Neuronal stem cell (in vitro differentiated cells): ENCODE results near the gene ACTRT2.

Experiments
- DNase-seq: peaks from one replicate; pipeline ENCODE4 v3.0.0-alpha.2; 2013; ENCODE audit warnings: low spot score
- H2AFZ ChIP-seq: one replicate; pipeline ENCODE4 v1.6.1; 2013; ENCODE audit warnings: mild to moderate bottlenecking, low read length, inconsistent platforms
- H2AK5ac ChIP-seq: 2 replicates; pipeline ENCODE4 v1.6.1; 2013; ENCODE audit warnings: low read depth, mild to moderate bottlenecking, inconsistent platforms, low read length, moderate library complexity, mixed read lengths
- H2BK120ac ChIP-seq: 2 replicates; pipeline ENCODE4 v1.6.1; 2013; ENCODE audit warnings: low read depth, mild to moderate bottlenecking, inconsistent platforms, low read length, moderate library complexity, mixed read lengths
- H2BK12ac ChIP-seq: one replicate; pipeline ENCODE4 v1.6.1; 2013; ENCODE audit warnings: low read length, inconsistent platforms
- H2BK15ac ChIP-seq: 2 replicates; pipeline ENCODE4 v1.6.1; 2013; ENCODE audit warnings: mild to moderate bottlenecking, low read length, inconsistent platforms, mixed read lengths
- H2BK5ac ChIP-seq: one replicate; pipeline ENCODE4 v1.6.1; 2013; ENCODE audit warnings: inconsistent platforms, mild to moderate bottlenecking, low read length, moderate library complexity
- H3K14ac ChIP-seq: one replicate; pipeline ENCODE4 v1.6.1; 2013; ENCODE audit warnings: low read length, inconsistent platforms
- H3K18ac ChIP-seq: 2 replicates; pipeline ENCODE4 v1.6.1; 2013; ENCODE audit warnings: low read length, inconsistent platforms
- H3K23ac ChIP-seq: 2 replicates; pipeline ENCODE4 v1.6.1; 2013; ENCODE audit warnings: low read depth, mild to moderate bottlenecking, mixed read lengths, low read length, inconsistent platforms; ENCODE audit not compliant: poor library complexity
- H3K27ac ChIP-seq: replicated peaks from 3 replicates; pipeline ENCODE4 v1.5.1; 2013; ENCODE audit warnings: low read length, inconsistent platforms
- H3K27me3 ChIP-seq, 3 experiments: 2 replicates each; pipeline ENCODE4 v1.6.1; 2013; ENCODE audit warnings: low read length in 3 of 3, mild to moderate bottlenecking in 2 of 3, inconsistent platforms in 1 of 3, low read depth in 1 of 3, mixed read lengths in 1 of 3, moderate library complexity in 1 of 3; ENCODE audit not compliant: control insufficient read depth in 3 of 3, insufficient read depth in 3 of 3
- H3K36me3 ChIP-seq, 2 donors: replicated peaks in 1 of 2; 2 replicates each; pipeline ENCODE4 v1.6.1; 2013; ENCODE audit warnings: low read length in 2 of 2; ENCODE audit not compliant: control insufficient read depth in 2 of 2, insufficient read depth in 2 of 2
- H3K4ac ChIP-seq: 2 replicates; pipeline ENCODE4 v1.6.1; 2013; ENCODE audit warnings: inconsistent platforms, mild to moderate bottlenecking, low read length, moderate library complexity
- H3K4me1 ChIP-seq, 2 donors: 1 replicate in 1 of 2; 2 replicates in 1 of 2; pipeline ENCODE4 v1.6.1; 2013; ENCODE audit warnings: low read length in 2 of 2, low read depth in 1 of 2; ENCODE audit not compliant: control insufficient read depth in 2 of 2, insufficient read depth in 1 of 2
- H3K4me2 ChIP-seq: one replicate; pipeline ENCODE4 v1.6.1; 2013; ENCODE audit warnings: mild to moderate bottlenecking, low read length, inconsistent platforms; ENCODE audit not compliant: insufficient read depth, poor library complexity, severe bottlenecking
- H3K4me3 ChIP-seq, 2 donors: 2 replicates each; pipeline ENCODE4 v1.5.1; 2013; ENCODE audit warnings: low read length in 2 of 2, mild to moderate bottlenecking in 2 of 2, inconsistent platforms in 1 of 2, moderate library complexity in 1 of 2
- H3K79me1 ChIP-seq: one replicate; pipeline ENCODE4 v1.6.1; 2013; ENCODE audit warnings: low read depth, mild to moderate bottlenecking, inconsistent platforms, low read length, moderate library complexity
- H3K9ac ChIP-seq: one replicate; pipeline ENCODE4 v1.6.1; 2013; ENCODE audit warnings: mild to moderate bottlenecking, low read depth, low read length, inconsistent platforms; ENCODE audit not compliant: poor library complexity
- H3K9me3 ChIP-seq, 2 donors: replicated peaks in 1 of 2; 2 replicates each; pipeline versions ENCODE3 to v1.6.1; 2013; ENCODE audit warnings: low read length in 2 of 2, mild to moderate bottlenecking in 2 of 2, inconsistent platforms in 1 of 2, low read depth in 1 of 2, mixed read lengths in 1 of 2, moderate library complexity in 1 of 2; ENCODE audit not compliant: control insufficient read depth in 2 of 2, insufficient read depth in 1 of 2
- H4K8ac ChIP-seq: one replicate; pipeline ENCODE4 v1.6.1; 2013; ENCODE audit warnings: low read depth, mild to moderate bottlenecking, inconsistent platforms, low read length, moderate library complexity
- H4K91ac ChIP-seq: one replicate; pipeline ENCODE4 v1.6.1; 2013; ENCODE audit warnings: low read length, low read depth, mild to moderate bottlenecking, inconsistent platforms; ENCODE audit not compliant: poor library complexity
- WGBS, 2 donors: extraction: QIAGEN DNeasy Blood & Tissue Kit; methylation state at CpG; one replicate each; pipeline ENCODE4 v1.1.7; 2013; ENCODE audit warnings: missing lambda C conversion rate in 2 of 2, mixed read lengths in 1 of 2; ENCODE audit not compliant: insufficient read length in 2 of 2, insufficient replicate concordance in 1 of 2; ENCODE audit errors: extremely low coverage in 2 of 2; 5-methylcytosine and 5-hydroxymethylcytosine counted together

Gene ACTRT2

DNA sequence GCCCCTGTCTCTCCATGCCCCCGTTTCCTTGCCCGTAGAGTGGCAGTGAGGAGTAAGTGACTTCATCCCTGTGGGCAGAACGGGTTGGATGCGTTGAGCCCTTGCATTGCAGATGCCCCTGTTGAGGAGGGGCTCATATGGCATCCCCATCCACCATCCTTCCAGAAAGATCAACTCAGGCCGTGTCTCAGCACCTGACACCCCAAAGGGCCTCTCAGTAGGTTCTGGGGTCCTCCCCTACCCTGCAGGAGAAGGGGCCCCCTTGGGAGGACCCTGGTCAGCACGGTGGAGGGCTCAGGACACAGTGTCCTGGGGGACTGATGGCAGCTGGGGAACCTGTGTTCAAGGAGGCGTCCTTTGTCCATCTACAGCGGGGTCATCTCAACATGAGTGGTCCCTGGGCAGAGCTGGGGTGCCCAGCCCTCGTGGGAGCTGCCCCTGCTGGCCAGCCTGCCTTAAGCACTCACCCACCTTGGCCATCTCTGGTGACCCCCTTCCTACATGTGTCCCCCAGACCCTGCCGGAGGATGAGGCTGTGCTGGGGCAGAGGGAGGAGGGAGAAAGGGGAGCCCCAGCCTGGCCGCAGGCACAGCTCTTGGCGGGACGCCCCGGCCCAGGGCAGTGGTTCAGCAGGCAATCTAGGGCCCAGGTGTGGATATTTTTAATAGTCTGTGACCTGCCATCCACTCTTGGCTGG, 48.2 kb upstream of the ACTRT2 start:
- H3K4ac ChIP-seq, result no peak overlapping the region
- no peaks in the 10 kb centered on the region for H3K36me3 ChIP-seq
- H3K9ac ChIP-seq, result peak overlapping the region; percentile 12
- peak overlapping the region; percentile 41 for H2BK12ac ChIP-seq
- DNase-seq, result no peak
- H3K27ac ChIP-seq, result no peak overlapping the region
- peaks cover 3% of the 10 kb centered on the region for H3K79me1 ChIP-seq
- no peak overlapping the region for H2BK120ac ChIP-seq
- H2BK5ac ChIP-seq, result no peak overlapping the region
- no peak overlapping the region for H4K91ac ChIP-seq
- peak overlapping the region; percentile 7 for H3K18ac ChIP-seq
- H3K14ac ChIP-seq, result no peak overlapping the region
- H3K4me3 ChIP-seq, result no peak overlapping the region
- no peak overlapping the region for H2AFZ ChIP-seq
- peak overlapping the region; percentile 31 for H3K23ac ChIP-seq
- no CpG with 5 or more reads among the region's 14 CpGs for WGBS, 2 donors
- H4K8ac ChIP-seq, result no peak overlapping the region
- H3K4me2 ChIP-seq, result no peak overlapping the region
- H2AK5ac ChIP-seq, result no peak overlapping the region
- H3K4me1 ChIP-seq, result peaks cover 0 to 6% of the 10 kb centered on the region in 2 donors
- peak overlapping the region; percentile 39 for H2BK15ac ChIP-seq
- peaks cover 0 to 3% of the 10 kb centered on the region in 2 donors for H3K9me3 ChIP-seq
- peaks cover 0 to 25% (median 0%) of the 10 kb centered on the region in 3 experiments for H3K27me3 ChIP-seq

DNA sequence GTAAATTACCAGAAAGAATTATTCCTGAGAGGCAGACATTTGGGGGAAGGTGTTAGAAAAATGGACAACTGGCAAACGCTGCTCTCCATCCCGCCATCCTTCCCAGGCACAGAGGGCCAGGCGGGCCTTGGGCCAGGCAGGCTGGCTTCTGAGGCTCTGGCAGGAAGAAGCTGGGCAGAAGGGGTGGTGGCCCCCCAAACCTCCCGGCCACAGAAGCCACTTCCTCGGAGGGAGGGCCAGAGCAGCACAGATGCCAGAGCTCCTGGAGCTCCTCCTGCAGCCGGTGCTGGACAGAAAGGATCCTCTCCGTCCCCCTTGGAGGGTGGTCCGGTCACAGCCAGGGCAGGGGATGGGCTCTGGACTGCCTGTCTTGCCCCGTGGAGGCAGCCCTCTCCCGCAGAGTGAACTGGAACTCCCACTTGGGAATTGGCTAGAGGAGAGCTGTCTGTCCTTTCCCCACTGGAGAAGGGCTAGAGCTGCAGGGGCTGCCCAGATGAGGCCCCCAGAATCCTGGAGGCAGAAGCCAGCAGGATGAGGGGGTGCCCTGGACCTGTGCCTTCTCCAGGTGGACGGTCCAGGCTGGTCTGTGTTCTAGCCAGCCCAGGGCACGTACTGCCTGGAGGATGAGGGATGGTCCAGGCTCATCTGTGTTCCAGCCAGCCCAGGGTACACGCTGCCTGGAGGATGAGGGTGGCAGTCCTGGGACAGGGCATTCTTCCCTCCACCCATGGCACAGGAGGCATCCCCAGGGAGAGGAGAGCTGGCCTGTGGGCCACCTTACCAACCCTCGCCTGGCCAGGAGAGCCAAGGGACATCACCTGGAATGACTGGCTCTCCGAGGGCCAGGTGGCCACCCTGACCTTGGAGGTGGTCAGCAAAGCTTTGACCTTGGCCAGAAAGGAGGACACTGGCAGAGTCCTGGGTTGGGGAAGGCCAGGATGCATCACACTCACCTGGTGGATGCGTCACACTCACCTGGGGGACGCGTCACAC, 47.4 kb upstream of the ACTRT2 start:
- H3K4me1 ChIP-seq, result peaks cover 0 to 3% of the 10 kb centered on the region in 2 donors
- H3K18ac ChIP-seq, result peak overlapping the region; percentile 71
- no peak overlapping the region for H2AFZ ChIP-seq
- no peaks in the 10 kb centered on the region for H3K36me3 ChIP-seq
- no peak for DNase-seq
- H2BK120ac ChIP-seq, result no peak overlapping the region
- H4K8ac ChIP-seq, result no peak overlapping the region
- no peak overlapping the region for H4K91ac ChIP-seq
- H3K27ac ChIP-seq, result no peak overlapping the region
- H2BK15ac ChIP-seq, result peak overlapping the region; percentile 73
- no peak overlapping the region for H2BK12ac ChIP-seq
- H2BK5ac ChIP-seq, result no peak overlapping the region
- H3K9me3 ChIP-seq, result peaks cover 0 to 3% of the 10 kb centered on the region in 2 donors
- H3K9ac ChIP-seq, result no peak overlapping the region
- peak overlapping the region in 1 of 2 donors; percentile 67 for H3K4me3 ChIP-seq
- H3K4me2 ChIP-seq, result no peak overlapping the region
- peaks cover 3% of the 10 kb centered on the region for H3K79me1 ChIP-seq
- H2AK5ac ChIP-seq, result no peak overlapping the region
- peak overlapping the region; percentile 25 for H3K23ac ChIP-seq
- H3K27me3 ChIP-seq, result peaks cover 0 to 22% (median 0%) of the 10 kb centered on the region in 3 experiments
- H3K4ac ChIP-seq, result no peak overlapping the region
- no CpG with 5 or more reads among the region's 18 CpGs for WGBS, 2 donors
- H3K14ac ChIP-seq, result peak overlapping the region; percentile 75

DNA sequence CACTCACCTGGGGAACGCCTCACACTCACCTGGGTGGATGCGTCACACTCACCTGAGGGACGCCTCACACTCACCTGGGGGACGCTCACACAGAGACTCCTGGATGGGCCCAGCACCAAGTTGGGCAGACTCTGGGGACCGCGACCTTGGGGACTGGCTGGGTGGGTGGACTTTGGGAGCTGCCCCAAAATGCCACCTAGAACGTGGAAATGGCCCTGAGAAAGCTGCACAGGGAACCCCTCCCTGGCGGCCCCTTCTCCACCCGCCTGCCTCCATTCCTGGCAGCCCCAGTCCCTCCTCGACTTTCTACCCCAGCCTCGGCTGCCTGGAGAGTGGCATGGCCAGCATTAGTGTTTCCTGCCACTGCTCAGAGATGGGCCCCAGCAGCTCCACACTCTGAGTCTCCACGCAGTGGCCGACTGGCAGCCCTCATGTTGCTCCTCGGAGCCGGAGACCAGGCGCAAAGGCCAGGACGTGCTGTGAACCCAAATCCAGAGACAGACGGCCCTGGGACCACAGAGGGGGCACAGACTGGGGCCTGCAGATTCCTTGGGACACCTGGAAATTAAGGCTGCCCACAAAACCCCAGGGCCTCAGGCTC, 46.5 kb upstream of the ACTRT2 start:
- no peak overlapping the region for H3K27ac ChIP-seq
- H2BK5ac ChIP-seq, result no peak overlapping the region
- no peak overlapping the region for H3K4ac ChIP-seq
- peak overlapping the region; percentile 13 for H3K18ac ChIP-seq
- H3K4me3 ChIP-seq, result no peak overlapping the region
- H3K23ac ChIP-seq, result no peak overlapping the region
- H3K9me3 ChIP-seq, result peaks cover 0 to 3% of the 10 kb centered on the region in 2 donors
- no peak overlapping the region for H2BK15ac ChIP-seq
- H3K9ac ChIP-seq, result no peak overlapping the region
- no peak overlapping the region for H3K14ac ChIP-seq
- H2BK12ac ChIP-seq, result no peak overlapping the region
- no peak overlapping the region for H4K91ac ChIP-seq
- H2BK120ac ChIP-seq, result no peak overlapping the region
- H3K4me1 ChIP-seq, result peaks cover 0 to 2% of the 10 kb centered on the region in 2 donors
- H3K79me1 ChIP-seq, result peaks cover 3% of the 10 kb centered on the region
- no peak for DNase-seq
- WGBS, 2 donors, result no CpG with 5 or more reads among the region's 18 CpGs
- H3K36me3 ChIP-seq, result no peaks in the 10 kb centered on the region
- H4K8ac ChIP-seq, result no peak overlapping the region
- no peak overlapping the region for H2AFZ ChIP-seq
- H3K27me3 ChIP-seq, result peaks cover 0 to 22% (median 0%) of the 10 kb centered on the region in 3 experiments
- H2AK5ac ChIP-seq, result peak overlapping the region; percentile 63
- no peak overlapping the region for H3K4me2 ChIP-seq
